ENCODE results near the gene DUSP3.

The DUSP3 gene

DNA sequence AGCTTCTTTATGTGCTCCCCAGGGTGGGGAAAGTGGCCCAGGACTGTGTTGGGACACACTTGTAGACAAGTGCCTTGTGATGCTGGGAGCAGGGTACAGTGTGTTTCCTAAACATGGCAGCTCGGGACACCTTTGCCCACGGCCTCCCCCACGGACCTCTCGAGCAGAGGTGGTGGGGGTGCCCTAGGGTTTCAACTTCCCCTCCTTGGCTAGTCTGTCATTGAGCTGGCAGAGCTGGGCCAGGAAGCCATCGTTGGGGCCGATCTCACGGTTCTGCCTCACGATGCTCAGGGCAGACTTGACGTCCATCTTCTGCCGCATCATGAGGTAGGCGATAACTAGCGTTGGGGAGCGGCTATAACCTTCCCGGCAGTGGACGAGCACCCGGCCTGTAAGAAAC is 9.4 kb downstream of the DUSP3 start:
- peak overlapping the region in 1 of 2 donors; percentile 59 for H3K27ac ChIP-seq
- DNase-seq (ENCODE audit: low spot score): peak; percentile 72
- TF ChIP-seq, protein P1, sequence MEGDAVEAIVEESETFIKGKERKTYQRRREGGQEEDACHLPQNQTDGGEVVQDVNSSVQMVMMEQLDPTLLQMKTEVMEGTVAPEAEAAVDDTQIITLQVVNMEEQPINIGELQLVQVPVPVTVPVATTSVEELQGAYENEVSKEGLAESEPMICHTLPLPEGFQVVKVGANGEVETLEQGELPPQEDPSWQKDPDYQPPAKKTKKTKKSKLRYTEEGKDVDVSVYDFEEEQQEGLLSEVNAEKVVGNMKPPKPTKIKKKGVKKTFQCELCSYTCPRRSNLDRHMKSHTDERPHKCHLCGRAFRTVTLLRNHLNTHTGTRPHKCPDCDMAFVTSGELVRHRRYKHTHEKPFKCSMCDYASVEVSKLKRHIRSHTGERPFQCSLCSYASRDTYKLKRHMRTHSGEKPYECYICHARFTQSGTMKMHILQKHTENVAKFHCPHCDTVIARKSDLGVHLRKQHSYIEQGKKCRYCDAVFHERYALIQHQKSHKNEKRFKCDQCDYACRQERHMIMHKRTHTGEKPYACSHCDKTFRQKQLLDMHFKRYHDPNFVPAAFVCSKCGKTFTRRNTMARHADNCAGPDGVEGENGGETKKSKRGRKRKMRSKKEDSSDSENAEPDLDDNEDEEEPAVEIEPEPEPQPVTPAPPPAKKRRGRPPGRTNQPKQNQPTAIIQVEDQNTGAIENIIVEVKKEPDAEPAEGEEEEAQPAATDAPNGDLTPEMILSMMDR (IDR thresholded peaks at IDR 0.05): no peak

DNA sequence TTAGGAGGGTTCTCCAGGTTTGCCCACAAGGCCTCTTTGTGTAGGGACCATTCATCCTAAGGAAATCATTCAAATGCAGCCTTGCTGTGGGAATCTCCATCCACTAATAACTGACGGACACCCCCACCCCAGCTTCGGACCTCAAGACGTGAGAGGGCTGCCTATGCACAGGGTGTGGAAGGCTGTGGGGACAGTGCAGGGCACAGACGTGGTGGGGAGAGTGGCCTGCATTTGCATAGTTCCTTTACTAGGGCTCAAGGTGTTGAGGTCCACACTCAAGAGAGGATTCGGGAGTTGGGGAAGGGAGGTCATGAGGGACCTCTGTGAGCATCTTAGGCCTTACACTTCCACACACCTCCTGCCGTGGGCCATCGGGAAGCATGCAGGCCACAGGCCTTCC is 9.8 kb downstream of the DUSP3 start:
- Histone ChIP-seq H3K27ac (peak overlapping the region in 1 of 2 donors; percentile 59), H3K4me3 (no peak overlapping the region)
- DNase-seq (ENCODE audit: low spot score): peak; percentile 64
- TF ChIP-seq, protein P1 (IDR thresholded peaks at IDR 0.05): no peak

More for the DNA sequence above, 9.4 kb downstream of the DUSP3 start:
- no peak overlapping the region for H3K4me3 ChIP-seq

DNA sequence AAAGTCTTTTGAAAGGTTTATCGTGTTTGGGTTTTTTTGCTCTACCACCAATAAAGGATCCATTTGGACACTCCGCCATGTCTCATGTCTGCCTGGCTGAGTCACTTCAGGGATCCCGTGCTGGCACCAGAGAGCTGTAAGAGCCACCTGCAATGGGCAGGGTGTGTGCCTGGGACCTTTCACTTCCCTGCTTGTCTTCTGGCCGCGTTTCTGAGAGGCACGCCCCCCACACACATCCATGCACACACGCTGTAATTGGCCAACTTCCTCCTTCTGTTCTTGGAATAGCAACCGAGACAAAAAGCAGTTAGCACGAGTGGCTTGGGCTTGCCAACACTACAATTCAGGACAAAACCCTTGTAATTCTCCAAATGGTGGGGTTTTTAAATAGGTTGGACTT is 10.4 kb downstream of the DUSP3 start:
- peak overlapping the region in 1 of 2 donors; percentile 42 for H3K27ac ChIP-seq
- DNase-seq (ENCODE audit: low spot score): peak; percentile 65
- TF ChIP-seq, protein P1 (IDR thresholded peaks at IDR 0.05): no peak
- no peak overlapping the region for H3K4me3 ChIP-seq

DNA sequence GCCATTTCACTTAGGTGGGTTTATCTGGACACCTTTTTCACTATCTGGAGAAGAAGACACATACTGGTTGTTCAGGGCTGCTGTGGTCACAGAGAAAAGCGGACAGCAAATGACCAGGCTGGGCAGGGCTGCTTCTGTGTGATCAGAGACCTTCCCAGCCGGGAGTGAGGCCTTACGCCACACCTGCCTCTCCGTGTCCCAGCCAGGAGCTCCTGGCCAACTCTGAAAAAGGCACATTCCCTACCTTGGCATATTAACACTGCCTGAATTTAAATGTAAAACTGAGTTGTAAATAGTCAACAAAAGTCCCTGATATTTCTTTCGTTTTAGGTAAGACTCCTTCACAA is 11.1 kb downstream of the DUSP3 start:
- TF ChIP-seq, protein P1 (IDR thresholded peaks at IDR 0.05): no peak
- peak; percentile 62 for DNase-seq (ENCODE audit: low spot score)
- Histone ChIP-seq H3K27ac (no peak overlapping the region), H3K4me3 (no peak overlapping the region)

DNA sequence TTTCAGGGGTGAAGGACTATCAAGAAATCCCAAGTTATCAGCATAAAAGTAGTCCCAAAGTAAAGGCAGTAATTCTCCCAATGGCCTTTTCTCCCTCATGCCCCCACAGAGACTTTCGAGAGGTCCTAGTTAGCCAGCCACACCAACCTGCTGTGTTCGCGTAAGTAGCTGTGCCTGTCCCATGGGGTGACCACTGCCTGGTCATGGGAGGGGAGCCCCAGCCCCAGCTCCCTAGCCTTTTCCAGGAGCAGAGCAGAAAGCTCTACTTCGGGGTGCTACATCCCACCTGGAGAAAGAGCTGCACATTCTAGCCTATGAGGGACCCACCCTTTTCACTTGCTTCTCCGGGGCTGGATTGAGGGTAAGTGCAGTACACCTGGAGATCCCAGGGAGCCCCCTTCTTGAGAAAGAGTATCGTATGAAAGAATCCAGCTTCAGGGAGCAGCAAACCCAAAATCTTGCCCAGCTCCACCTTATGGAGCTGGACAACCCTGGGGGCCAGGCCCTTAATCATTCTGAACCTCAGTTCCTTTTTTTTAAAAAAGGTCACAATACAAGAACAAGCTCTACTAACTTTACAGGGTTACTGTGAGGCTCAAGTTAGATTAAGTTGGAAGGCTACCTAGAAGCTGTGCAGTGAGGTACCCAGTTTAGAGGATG is 11.6 kb downstream of the DUSP3 start:
- H3K4me3 ChIP-seq: no peak overlapping the region
- TF ChIP-seq, protein P1 (IDR thresholded peaks at IDR 0.05): no peak
- H3K27ac ChIP-seq: peak overlapping the region; percentile 3 to 26
- DNase-seq (ENCODE audit: low spot score): peak; percentile 60

DNA sequence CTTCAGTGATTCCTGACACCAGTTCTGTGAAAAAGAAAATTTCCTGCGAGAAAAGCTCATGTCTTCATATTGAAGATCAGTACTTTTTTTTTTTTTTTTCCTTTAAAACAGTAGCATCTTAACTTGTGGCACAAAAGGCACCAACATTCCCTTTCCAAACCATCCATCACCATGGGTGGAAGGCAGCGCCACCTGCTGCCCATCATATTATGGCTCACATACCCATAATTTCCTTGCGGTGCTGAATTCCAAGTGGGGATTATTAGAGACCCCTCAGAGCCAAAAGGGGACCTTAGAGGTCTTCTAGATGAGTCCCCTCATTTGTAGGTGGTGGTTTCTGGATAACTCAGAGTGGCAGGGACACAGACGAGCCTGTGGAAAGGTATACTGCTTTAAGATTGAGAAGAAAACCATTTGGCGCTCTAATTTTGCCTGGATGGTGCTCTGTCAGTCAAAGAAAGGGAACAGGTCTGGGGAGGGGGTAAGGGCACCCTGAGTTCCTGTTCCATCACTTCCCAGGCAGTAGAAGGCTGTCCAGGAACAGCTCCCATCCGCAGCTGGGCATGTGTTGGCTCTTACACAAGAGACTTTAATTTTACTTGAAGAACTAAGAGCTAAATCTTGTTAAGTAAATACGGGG is 12.2 kb downstream of the DUSP3 start:
- H3K4me3 ChIP-seq: no peak overlapping the region
- peak overlapping the region; percentile 3 to 26 for H3K27ac ChIP-seq

More for the DNA sequence above, 12.2 kb downstream of the DUSP3 start:
- DNase-seq (ENCODE audit: low spot score): peak; percentile 73
- TF ChIP-seq, protein P1 (IDR thresholded peaks at IDR 0.05): peak; percentile 67

Data from coronary artery (tissue), 2 donors.